Spleen (tissue), 7 donors: ENCODE results near the gene PLCG2.
A peak's percentile ranks its signal among the peaks of the same experiment; 100 is the strongest.

Source experiments
- CTCF ChIP-seq, 11 experiments: fragments of 200-600 bp in 7 of 11; fragments of 450-650 bp in 4 of 11; sonication (generic) in 4 of 11; IDR thresholded peaks in 8 of 11; conservative IDR thresholded peaks in 3 of 11; 1 replicate in 7 of 11; 2 replicates in 4 of 11; pipeline versions ENCODE4 v1.4.0 to v1.8.0; 2016 to 2021; ENCODE audit warnings: antibody characterized with exemption in 11 of 11, inconsistent platforms in 4 of 11, mild to moderate bottlenecking in 1 of 11
- POLR2A ChIP-seq, 3 donors: fragments of 450-650 bp; IDR thresholded peaks; one replicate each; pipeline ENCODE4 v1.5.1; 2017; ENCODE audit warnings: antibody characterized with exemption in 3 of 3, mild to moderate bottlenecking in 1 of 3
- POLR2AphosphoS5 ChIP-seq, 3 donors: sonication (generic); formaldehyde crosslinking; IDR thresholded peaks; one replicate each; pipeline ENCODE4 v1.5.1; 2017; ENCODE audit warnings: antibody characterized with exemption in 3 of 3
- donor health status: DM: no; HTN: no; CAD: no; lungs with moderate emphysema.
- donor health status: DM: no; HTN: no; CAD: no.
- donor health status: DM: no; HTN: no; CAD: no.

- TF ChIP-seq CTCF (IDR thresholded peaks at IDR 0.05 in 8 of 11, conservative IDR thresholded peaks at IDR 0.05 in 3 of 11) (no peak), POLR2A (IDR thresholded peaks at IDR 0.05) (no peak), POLR2AphosphoS5 (IDR thresholded peaks at IDR 0.05) (peak in 1 of 3 donors; percentile 31)
These were observed 38.9 kb upstream of the PLCG2 start for GRCh38 chr16:81740169-81740568.
